ENCODE results near the gene POP7.
"Not testable (repeated sequence)": the region's sequence is repeated elsewhere in the genome, so short reads cannot be mapped to it uniquely, and the experiment has no call there.

The POP7 gene

GRCh38 chr7:100692578-100692961, 13.4 kb upstream of the POP7 start:
- DNase-seq (ENCODE audit: low read depth in 2 of 2) = no peak

- DNase-seq (ENCODE audit: low read depth in 2 of 2) = no peak
Measured at GRCh38 chr7:100693312-100694097, 12.4 kb upstream of the POP7 start.

GRCh38 chr7:100694098-100694745, 11.7 kb upstream of the POP7 start, which contains the start of gene GIGYF1:
GIGYF1 (minus strand) TSS chr7:100694250; CDS start chr7:100688238, 6,012 bp downstream.
- DNase-seq (ENCODE audit: low read depth in 2 of 2) = peak in 1 of 2 experiments; percentile 60

- no peak for DNase-seq (ENCODE audit: low read depth in 2 of 2)
Measured at GRCh38 chr7:100696123-100696521, 9.8 kb upstream of the POP7 start.

DNA sequence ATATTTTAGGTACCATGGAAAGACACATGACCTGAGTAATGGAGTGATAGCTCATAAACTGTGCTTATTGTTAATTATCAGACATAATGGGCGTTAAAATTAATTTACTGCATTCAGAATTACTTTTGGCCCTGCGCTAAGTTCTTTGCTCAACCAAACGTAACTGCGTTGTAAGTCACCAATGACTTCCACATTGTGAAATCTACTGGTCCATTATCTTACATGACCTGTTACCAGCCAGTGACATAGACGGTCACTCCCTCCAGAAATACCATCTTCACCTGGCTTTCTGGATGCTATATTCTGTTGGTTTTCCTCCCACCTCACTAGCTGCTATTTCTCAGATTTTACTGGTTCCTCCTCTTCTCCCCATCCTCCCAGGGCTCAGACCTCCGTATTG, 6.9 kb upstream of the POP7 start:
- no peak for DNase-seq (ENCODE audit: low read depth in 2 of 2)

GRCh38 chr7:100701089-100701488, 4.8 kb upstream of the POP7 start:
- DNase-seq (ENCODE audit: low read depth in 2 of 2) = not testable (repeated sequence)

DNA sequence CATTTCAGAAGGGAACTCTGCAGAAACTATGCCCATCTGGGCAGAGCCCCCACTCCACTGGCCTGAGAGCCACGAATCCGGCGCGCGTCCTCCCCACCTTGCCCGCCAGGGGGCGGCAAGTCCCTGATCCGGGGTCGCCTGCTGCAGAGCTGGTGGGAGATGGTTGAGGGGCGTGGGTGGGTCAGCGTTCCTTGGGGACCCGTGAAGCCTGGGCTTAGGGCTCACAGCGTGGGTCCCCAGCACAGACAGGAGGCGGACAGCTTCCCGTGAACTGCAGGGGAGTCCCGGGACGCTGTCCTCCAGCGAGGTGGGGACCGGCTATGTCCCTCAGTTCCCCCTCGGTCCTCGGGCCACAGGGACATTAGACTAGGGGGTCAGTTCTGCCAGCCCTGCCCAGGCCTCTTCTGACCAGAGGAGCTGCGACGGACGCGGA, 585 bp upstream of the POP7 start:
- peak; percentile 61 to 80 for DNase-seq (ENCODE audit: low read depth in 2 of 2)

- no peak for DNase-seq (ENCODE audit: low read depth in 2 of 2)
Measured at GRCh38 chr7:100706672-100707311, 871 bp downstream of the POP7 start.

DNA sequence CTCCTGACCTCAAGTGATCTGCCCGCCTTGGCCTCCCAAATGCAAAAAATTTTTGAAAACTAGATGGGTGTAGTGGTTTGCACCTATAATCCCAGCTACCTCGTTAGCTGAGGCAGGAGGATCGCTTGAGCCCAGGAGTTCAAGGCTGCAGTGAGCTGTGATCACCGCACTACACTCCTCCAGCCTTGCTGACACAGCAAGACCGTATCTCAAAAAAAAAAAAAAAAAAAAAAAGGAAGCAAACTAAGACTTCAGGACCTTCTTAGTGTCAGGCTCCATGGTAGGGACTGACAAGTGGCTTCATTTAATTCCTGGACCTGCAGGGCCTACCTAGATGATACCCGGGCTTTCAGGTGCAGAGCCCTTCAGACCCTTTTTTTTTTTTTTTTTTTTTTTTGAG, 2.5 kb downstream of the POP7 start:
- DNase-seq (ENCODE audit: low read depth in 2 of 2) = no peak

GRCh38 chr7:100710452-100710851, 4.5 kb downstream of the POP7 start:
- DNase-seq (ENCODE audit: low read depth in 2 of 2) = no peak

DNA sequence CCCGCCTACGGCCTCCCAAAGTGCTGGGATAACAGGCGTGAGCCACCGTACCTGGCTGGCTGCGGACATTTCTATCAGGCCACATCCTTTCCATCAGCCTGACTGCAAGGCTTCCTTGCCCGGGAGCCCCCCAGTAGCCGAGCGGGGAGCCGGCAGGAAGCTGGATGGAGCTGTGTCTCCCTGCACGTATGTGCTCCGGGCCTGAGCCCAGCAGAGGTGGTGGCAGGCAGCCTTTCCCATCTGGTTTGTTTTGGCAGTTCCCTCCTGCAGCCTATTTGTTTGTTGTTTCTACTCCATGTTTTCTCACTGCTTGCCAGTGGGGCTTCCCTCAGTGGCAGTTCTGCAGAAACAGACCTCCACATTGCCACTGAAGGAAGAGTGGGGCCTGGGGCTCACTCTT, 5.4 kb downstream of the POP7 start:
- DNase-seq (ENCODE audit: low read depth in 2 of 2) = no peak

- no peak for DNase-seq (ENCODE audit: low read depth in 2 of 2)
Measured at GRCh38 chr7:100714725-100715124, 8.8 kb downstream of the POP7 start.

- DNase-seq (ENCODE audit: low read depth in 2 of 2) = not testable (repeated sequence)
Measured at GRCh38 chr7:100717073-100717472, 11.2 kb downstream of the POP7 start.

- no peak for DNase-seq (ENCODE audit: low read depth in 2 of 2)
Measured at GRCh38 chr7:100719523-100720278, 13.8 kb downstream of the POP7 start.

DNA sequence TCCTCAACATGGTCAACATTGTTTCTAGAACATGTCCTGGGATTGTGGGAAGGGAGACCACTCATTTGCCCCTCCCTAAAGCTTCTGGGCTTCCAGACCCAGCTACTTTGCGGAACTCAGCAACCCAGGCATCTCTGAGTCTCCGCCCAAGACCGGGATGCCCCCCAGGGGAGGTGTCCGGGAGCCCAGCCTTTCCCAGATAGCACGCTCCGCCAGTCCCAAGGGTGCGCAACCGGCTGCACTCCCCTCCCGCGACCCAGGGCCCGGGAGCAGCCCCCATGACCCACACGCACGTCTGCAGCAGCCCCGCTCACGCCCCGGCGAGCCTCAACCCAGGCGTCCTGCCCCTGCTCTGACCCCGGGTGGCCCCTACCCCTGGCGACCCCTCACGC, 14.4 kb downstream of the POP7 start, which contains the start of gene EPO:
EPO (plus strand) TSS at position 190 of the 392 bp plus-strand sequence. CDS start 513 bp downstream, outside the sequence.
- no peak for DNase-seq (ENCODE audit: low read depth in 2 of 2)

- no peak for DNase-seq (ENCODE audit: low read depth in 2 of 2)
Measured at GRCh38 chr7:100720671-100721504, 15.0 kb downstream of the POP7 start.

DNA sequence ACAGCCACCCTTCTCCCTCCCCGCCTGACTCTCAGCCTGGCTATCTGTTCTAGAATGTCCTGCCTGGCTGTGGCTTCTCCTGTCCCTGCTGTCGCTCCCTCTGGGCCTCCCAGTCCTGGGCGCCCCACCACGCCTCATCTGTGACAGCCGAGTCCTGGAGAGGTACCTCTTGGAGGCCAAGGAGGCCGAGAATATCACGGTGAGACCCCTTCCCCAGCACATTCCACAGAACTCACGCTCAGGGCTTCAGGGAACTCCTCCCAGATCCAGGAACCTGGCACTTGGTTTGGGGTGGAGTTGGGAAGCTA, 15.5 kb downstream of the POP7 start:
- no peak for DNase-seq (ENCODE audit: low read depth in 2 of 2)

- DNase-seq (ENCODE audit: low read depth in 2 of 2) = no peak
Measured at GRCh38 chr7:100722480-100723212, 16.7 kb downstream of the POP7 start.

DNA sequence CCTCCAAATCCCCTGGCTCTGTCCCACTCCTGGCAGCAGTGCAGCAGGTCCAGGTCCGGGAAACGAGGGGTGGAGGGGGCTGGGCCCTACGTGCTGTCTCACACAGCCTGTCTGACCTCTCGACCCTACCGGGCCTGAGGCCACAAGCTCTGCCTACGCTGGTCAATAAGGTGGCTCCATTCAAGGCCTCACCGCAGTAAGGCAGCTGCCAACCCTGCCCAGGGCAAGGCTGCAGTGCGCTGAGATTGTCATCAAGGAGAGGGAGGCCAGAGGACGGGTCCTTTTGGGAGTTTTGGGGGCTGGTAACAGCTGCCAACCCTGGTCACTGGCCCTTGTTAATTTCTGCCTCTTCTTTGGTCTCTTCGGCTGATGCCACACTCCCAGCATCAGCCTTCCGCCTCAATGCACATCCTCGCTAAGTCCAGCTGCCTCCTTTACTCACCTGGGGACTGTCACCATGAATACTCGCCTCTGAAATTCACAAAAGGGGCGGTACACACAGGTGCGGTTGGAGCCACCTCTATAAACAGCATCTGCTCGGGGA, 17.9 kb downstream of the POP7 start:
- no peak for DNase-seq (ENCODE audit: low read depth in 2 of 2)

GRCh38 chr7:100724364-100724763, 18.4 kb downstream of the POP7 start:
- not testable (repeated sequence) for DNase-seq (ENCODE audit: low read depth in 2 of 2)
